H4 (cell line): ENCODE results near the gene RAD51B. TPM values are rescaled to one million over a fixed set of nuclear protein-coding genes. Genes with fewer than 3 reads are reported as not detected.

Experiments used
- DNase-seq: peaks from one replicate; pipeline ENCODE4 v3.0.0-alpha.2; 2015; ENCODE audit warnings: low spot score
- total RNA-seq: library from RNA; depleted of rRNA; stranded (reverse); fragments of >200 nt; shearing (Covaris generic); gene quantifications from 2 replicates; pipeline ENCODE4 v1.2.3, GENCODE V29; 2014

Gene RAD51B
- total RNA-seq, 1 experiment from 2014 or later: 11.2 TPM

- DNase-seq: no peak
Measured at GRCh38 chr14:67892466-67893100, 73.0 kb downstream of the RAD51B start.

- DNase-seq: no peak
Measured at GRCh38 chr14:67900231-67900630, 80.7 kb downstream of the RAD51B start.

GRCh38 chr14:67908052-67908754 is 88.6 kb downstream of the RAD51B start:
- no peak for DNase-seq

DNA sequence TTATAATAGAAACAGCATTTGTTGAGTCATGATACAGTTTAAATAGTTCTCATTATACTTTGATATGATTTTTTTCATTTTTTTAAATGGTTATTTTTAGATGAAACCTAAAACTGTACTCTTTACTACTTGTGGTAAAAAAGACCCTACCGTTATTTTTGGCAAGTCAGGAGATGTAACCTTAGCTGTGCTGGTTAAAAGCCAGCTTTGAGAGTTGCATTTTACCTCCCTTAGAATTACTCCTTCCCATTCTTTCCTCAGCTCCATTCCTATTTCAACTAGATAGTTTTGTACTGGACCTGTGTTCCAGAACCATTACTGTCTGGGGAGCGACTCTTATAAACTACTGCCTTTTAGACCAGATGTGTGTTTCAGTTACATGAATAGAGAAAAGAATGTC is 92.0 kb downstream of the RAD51B start:
- no peak for DNase-seq

GRCh38 chr14:67916430-67916829 is 96.9 kb downstream of the RAD51B start:
- DNase-seq: no peak

DNA sequence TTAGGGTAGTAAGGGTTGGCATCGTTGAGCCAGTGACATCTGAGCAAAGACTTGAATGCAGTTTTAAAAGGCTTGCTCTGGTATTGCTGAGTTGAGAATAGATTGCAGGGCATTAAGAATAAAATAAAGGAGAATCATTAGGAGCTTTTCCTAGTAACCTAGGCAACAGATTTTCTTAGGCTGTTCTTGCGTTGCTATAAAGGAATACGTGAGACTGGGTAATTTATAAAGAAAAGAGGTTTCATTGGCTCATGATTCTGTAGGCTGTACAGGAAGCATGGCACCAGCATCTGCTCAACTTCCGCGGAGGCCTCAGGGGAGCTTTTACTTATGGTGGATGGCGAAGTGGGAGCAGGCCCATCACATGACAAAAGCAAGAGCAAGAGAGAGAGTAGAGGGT is 97.4 kb downstream of the RAD51B start:
- no peak for DNase-seq

DNA sequence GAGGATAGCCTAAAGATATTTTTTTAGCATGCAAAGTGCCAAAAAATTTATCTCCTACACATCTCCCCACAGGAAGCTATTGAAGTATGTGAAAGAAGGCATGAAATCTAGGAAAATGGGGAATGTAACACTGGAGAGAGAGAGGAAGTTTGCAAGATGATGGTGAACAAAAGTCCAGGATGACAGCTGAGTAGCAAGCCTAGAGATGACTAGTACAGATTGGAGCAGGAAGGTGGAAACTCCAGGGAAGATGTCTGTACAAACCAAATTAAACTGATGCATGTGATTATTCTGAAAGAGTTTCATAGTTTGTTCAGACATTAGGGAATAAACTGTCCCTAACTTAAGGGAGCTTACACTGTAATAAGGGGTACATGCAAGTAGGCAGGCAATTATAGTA is 99.3 kb downstream of the RAD51B start:
- no peak for DNase-seq

- DNase-seq: no peak
Measured at GRCh38 chr14:67919259-67920032, 99.9 kb downstream of the RAD51B start.

GRCh38 chr14:67926821-67927220 is 107.2 kb downstream of the RAD51B start:
- no peak for DNase-seq

GRCh38 chr14:67927244-67927643 is 107.7 kb downstream of the RAD51B start:
- no peak for DNase-seq

DNA sequence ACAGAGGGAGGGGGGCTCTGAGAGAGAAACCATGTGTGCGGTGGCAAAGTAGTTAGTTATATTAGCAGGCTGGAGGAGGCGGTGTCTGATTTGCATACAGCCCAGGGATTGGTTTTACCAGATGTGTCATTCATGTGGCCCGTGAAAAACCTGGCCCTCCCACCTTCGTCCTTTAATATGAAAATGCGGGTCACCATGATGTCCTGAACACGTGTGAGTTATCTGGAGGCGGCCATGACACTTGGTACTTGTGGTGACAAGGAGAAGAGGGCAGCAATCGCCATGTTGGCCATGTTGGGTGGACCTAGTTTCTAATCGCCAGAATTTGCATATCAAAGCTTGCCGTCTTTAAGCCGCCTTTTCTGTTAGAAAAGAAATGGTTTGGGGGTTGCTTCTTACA is 108.8 kb downstream of the RAD51B start:
- DNase-seq: no peak

DNA sequence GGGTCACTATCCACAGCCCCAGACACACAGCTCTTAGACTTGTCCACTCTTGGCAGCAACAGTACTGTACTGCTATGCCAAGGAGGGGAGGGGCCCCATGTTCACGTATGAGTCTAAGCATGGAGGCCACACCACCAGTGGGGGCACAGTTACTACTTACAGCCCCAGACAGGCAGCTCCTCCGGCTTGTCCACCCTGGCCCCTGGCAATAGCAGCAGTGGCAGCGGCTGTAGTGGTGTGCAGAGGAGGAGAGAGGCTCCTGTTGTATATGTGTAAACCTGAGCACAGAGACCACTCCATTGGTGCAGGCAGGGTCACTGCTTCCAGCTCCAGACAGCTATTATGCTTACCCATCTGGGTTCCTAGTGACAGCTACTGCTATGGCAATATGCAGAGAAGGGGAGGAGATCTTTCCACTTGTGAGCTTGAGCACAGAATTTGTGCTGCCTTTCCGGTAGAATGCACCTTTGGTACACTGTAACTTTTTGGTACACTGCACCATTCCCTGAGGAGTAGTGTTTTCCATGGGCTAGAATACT is 113.2 kb downstream of the RAD51B start:
- no peak for DNase-seq

- no peak for DNase-seq
Measured at GRCh38 chr14:67933266-67933665, 113.7 kb downstream of the RAD51B start.

DNA sequence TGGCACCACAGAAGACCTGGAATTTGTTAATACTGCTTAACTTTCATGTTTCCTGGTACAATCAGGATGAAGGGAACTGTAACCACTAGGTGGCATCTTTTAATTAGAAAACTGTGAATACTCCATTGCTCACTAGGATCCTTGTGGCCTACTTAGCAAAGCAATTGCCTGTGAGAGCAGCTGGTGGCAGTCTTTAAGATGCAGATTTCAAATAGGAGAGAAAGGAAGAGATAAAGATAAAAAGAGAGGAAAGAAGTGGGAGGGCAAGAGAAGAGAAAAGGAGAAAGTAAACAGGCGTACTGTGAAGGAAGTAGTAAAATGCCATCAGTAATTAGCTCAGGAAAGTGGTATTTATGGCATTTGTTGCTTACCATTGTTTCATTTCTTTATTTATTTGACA is 114.5 kb downstream of the RAD51B start:
- DNase-seq: peak; percentile 87

- DNase-seq: no peak
Measured at GRCh38 chr14:67934862-67935261, 115.3 kb downstream of the RAD51B start.

DNA sequence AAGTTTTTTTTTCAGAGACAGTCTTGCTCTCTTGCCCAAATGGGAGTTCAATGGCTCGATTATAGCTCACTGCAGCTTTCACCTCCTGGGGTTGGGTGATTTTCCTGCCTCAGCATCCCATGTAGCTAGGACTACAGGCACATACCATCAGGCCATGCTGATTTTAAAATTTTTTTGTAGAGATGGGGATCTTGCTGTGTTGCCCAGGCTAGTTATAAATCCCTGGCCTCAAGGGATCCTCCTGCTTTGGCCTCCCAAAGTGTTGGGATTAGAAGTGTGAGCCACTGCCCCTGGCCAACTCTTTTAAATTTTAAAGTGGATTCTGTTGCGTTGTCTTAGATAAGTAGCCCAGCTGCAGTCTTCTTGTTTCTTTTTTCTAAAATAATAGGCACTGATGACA is 115.8 kb downstream of the RAD51B start:
- DNase-seq: no peak

DNA sequence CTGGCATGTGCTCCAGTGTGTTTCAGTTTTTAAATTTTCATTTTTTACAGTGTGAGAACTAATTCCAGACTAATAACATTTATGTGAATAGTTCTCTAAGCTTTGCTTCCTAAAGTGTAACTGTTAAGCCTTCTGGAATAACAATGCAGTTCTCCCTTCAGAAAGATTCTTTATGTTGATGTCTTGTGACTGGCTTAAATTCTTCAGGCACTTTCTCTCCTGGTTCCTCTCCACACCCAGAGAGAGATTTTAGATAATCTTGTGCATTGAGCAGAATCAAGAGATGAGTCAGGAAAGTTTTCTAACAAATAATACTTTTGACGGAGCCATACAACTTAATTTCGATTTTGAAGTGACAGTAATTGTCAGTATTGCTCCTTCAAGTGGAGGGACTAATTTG is 118.5 kb downstream of the RAD51B start:
- DNase-seq: no peak

GRCh38 chr14:67940486-67941455 is 121.2 kb downstream of the RAD51B start:
- peak; percentile 61 for DNase-seq

DNA sequence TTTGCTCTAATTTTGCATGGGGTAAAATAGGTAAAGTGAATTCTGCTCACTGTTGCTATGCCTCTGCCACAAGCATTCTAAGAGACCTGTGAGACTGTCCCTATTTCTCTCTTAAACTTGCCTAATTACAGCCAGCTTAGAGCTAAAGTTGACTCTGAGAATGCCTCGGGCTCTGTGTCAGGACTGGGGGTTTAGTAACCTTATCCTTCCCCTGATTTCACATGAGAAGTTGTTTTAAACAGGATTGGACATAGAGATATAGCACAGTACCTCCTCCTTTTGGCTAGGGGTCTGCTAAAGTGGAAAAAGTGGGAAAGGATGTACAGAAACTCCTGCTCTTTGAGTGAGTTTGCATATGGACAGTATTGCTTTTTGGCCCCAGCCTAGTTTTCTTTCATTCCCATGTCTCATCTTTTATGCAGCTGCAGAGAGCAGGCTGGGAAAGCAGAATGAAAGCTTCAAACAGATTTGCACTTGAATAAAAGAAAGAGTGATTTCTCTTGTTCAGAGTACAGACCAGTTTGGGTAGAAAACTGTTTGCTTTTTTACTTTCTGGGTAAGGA is 122.0 kb downstream of the RAD51B start:
- peak; percentile 35 for DNase-seq

DNA sequence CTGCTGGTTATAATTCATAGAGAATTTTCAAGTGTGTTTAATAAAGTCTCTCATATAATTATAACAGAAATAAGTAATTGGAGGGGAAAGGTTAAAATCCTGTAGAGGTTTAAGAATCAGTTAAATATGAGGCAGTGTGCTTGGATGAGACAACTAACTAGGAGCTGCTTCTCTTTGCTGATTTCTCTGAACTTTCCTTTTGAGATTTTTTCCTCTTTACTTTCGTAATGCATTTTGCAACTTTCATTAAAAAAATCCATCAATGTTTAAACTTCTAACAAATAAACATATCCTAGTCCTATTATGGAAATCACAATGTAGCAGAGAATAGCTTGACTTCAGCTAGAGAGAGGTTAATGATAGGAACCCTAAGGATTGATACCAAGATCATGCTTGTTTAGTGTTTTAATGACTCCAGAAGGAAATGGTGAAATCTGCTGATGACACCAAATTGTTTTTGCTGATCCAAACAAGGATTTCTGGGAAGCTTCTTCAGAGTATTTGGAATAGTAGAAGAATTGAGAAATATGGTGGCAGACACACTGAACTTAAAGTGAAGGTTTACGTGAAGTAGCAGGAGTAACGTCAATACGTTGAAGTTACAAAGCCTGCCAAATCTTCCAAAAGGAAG is 122.6 kb downstream of the RAD51B start:
- no peak for DNase-seq

GRCh38 chr14:67943947-67944346 is 124.4 kb downstream of the RAD51B start:
- DNase-seq: peak; percentile 91
